ENCODE measurements around the gene GBE1. TPM values are rescaled to one million over a fixed set of nuclear protein-coding genes. Genes with fewer than 3 reads are reported as not detected.

The GBE1 gene
- total and polyA plus RNA-seq, 7 donors, result 99.7 to 290 (median 194) TPM

- intact Hi-C loops (cut with DNase I), result no loop called here
- Histone ChIP-seq H3K27me3 (ENCODE audit: insufficient read depth in 3 of 3, low read length in 2 of 3) (no peaks in the 10 kb centered on the region), H3K4me3 (no peak overlapping the region), H3K27ac (no peak overlapping the region), H3K4me1 (no peaks in the 10 kb centered on the region), H3K9me3 (no peaks in the 10 kb centered on the region), H3K36me3 (ENCODE audit: insufficient read depth in 1 of 2, low read depth in 1 of 2) (peaks cover 4 to 88% of the 10 kb centered on the region in 2 donors)
- TF ChIP-seq CTCF (IDR thresholded peaks at IDR 0.05), result no peak
- ATAC-seq (no peak), DNase-seq (no peak)
- WGBS, 3 donors, result 89 to 97% (median 96%) methylated on average over 2 of the region's 2 CpGs
Measured at GRCh38 chr3:81585056-81585455, 176.4 kb downstream of the GBE1 start.

GRCh38 chr3:81581966-81582599 is 179.4 kb downstream of the GBE1 start:
- H3K4me3 ChIP-seq, result no peak overlapping the region
- DNase-seq (no peak), ATAC-seq (peak; percentile 10 to 51 (median 42))
- H3K27ac ChIP-seq, result no peak overlapping the region
- peak; percentile 40 for TF ChIP-seq CTCF (IDR thresholded peaks at IDR 0.05)
- no peaks in the 10 kb centered on the region for H3K4me1 ChIP-seq
- no peaks in the 10 kb centered on the region for H3K27me3 ChIP-seq (ENCODE audit: insufficient read depth in 3 of 3, low read length in 2 of 3)
- H3K9me3 ChIP-seq, result no peaks in the 10 kb centered on the region
- intact Hi-C loops (cut with DNase I), result no loop called here
- H3K36me3 ChIP-seq (ENCODE audit: insufficient read depth in 1 of 2, low read depth in 1 of 2), result peaks cover 4 to 89% of the 10 kb centered on the region in 2 donors
- WGBS, 3 donors, result 61 to 66% (median 62%) methylated on average over 5 of the region's 5 CpGs

GRCh38 chr3:81580355-81580754 is 181.1 kb downstream of the GBE1 start:
- no peaks in the 10 kb centered on the region for H3K4me1 ChIP-seq
- no peak for TF ChIP-seq CTCF (IDR thresholded peaks at IDR 0.05)
- intact Hi-C loops (cut with DNase I), result no loop called here
- H3K9me3 ChIP-seq, result no peaks in the 10 kb centered on the region
- DNase-seq (no peak), ATAC-seq (peak in 1 of 4 donors; percentile 19)
- 21 to 32% (median 23%) methylated on average over 5 of the region's 5 CpGs for WGBS, 3 donors
- H3K4me3 ChIP-seq, result no peak overlapping the region
- H3K27me3 ChIP-seq (ENCODE audit: insufficient read depth in 3 of 3, low read length in 2 of 3), result no peaks in the 10 kb centered on the region
- H3K36me3 ChIP-seq (ENCODE audit: insufficient read depth in 1 of 2, low read depth in 1 of 2), result peaks cover 7 to 90% of the 10 kb centered on the region in 2 donors
- no peak overlapping the region for H3K27ac ChIP-seq

- no peak for ATAC-seq
- no peak overlapping the region for H3K27ac ChIP-seq
- no peak for TF ChIP-seq CTCF (IDR thresholded peaks at IDR 0.05)
- H3K4me1 ChIP-seq, result no peaks in the 10 kb centered on the region
- no peak overlapping the region for H3K4me3 ChIP-seq
- intact Hi-C loops (cut with DNase I), result no loop called here
- DNase-seq, result no peak
- no peaks in the 10 kb centered on the region for H3K9me3 ChIP-seq
- no peaks in the 10 kb centered on the region for H3K27me3 ChIP-seq (ENCODE audit: insufficient read depth in 3 of 3, low read length in 2 of 3)
- 88 to 96% (median 89%) methylated on average over 2 of the region's 2 CpGs for WGBS, 3 donors
- peaks cover 7 to 87% of the 10 kb centered on the region in 2 donors for H3K36me3 ChIP-seq (ENCODE audit: insufficient read depth in 1 of 2, low read depth in 1 of 2)
Measured at GRCh38 chr3:81579744-81580143, 181.7 kb downstream of the GBE1 start.

Data from psoas muscle (tissue), 8 donors.